Measurements from ENCODE around the gene CA10. TPM values are rescaled to one million over a fixed set of nuclear protein-coding genes. Genes with fewer than 3 reads are reported as not detected.

CA10 gene
- total and polyA plus RNA-seq, 2 donors (not counting 3 experiments of a cell fraction or from before 2014, with no cell fraction given): not detected

- H2AFZ ChIP-seq (ENCODE audit: low read depth, low read length): no peak overlapping the region
- H3K4me3 ChIP-seq (replicated peaks in 1 of 3; ENCODE audit: insufficient read depth in 1 of 3, low read depth in 1 of 3, low read length in 3 of 3): no peak overlapping the region
- TF ChIP-seq POLR2AphosphoS5 (IDR thresholded peaks at IDR 0.05; ENCODE audit: insufficient read depth, low read depth, low read length) (no peak), POLR2A (IDR thresholded peaks at IDR 0.05; ENCODE audit: low read depth, low read length) (no peak), FOS (IDR thresholded peaks at IDR 0.05; ENCODE audit: borderline replicate concordance, insufficient read depth, low read length) (no peak)
- no peaks in the 10 kb centered on the region for H3K9me3 ChIP-seq (replicated peaks; ENCODE audit: control insufficient read depth, insufficient read depth, low read length)
- no peak for DNase-seq (ENCODE audit: low read depth, low spot score)
- FAIRE-seq: no peak
- intact Hi-C loops (cut with micrococcal nuclease) (no loop called here), dilution Hi-C loops (cut with MboI; ENCODE audit: extremely low pct_ligation_motif_present, low sequenced_read_pairs) (no loop called here)
- BruUV-seq (replicated peaks): no TSS peak
- H3K9me1 ChIP-seq (replicated peaks; ENCODE audit: control insufficient read depth, extremely low read depth, insufficient read depth, low read length): no peaks in the 10 kb centered on the region
- H3K79me2 ChIP-seq (ENCODE audit: control insufficient read depth, insufficient read depth, low read length): no peaks in the 10 kb centered on the region
- no peak overlapping the region for H3K4me2 ChIP-seq (ENCODE audit: insufficient read depth, low read length)
- no peaks in the 10 kb centered on the region for H3K36me3 ChIP-seq (ENCODE audit: control insufficient read depth in 2 of 2, extremely low read depth in 1 of 2, insufficient read depth in 2 of 2, low read length in 2 of 2)
- ChIA-PET POLR2A (no interaction called here), CTCF (interaction anchor here (0.6 kb wide), 1 partner anchor 34 kb away, joined by 3 read pairs; no protein-coding TSS in a partner anchor)
- no peaks in the 10 kb centered on the region for H3K4me1 ChIP-seq (ENCODE audit: control insufficient read depth, extremely low read depth, insufficient read depth, low read length)
- no peak overlapping the region for H3K9ac ChIP-seq (replicated peaks; ENCODE audit: extremely low read depth, insufficient read depth, low read length)
- H3K27ac ChIP-seq (ENCODE audit: insufficient read depth, low read depth, low read length): no peak overlapping the region
- H3K27me3 ChIP-seq (ENCODE audit: control insufficient read depth in 2 of 2, insufficient read depth in 2 of 2, low read length in 2 of 2): no peaks in the 10 kb centered on the region
- no peaks in the 10 kb centered on the region for H4K20me1 ChIP-seq (replicated peaks; ENCODE audit: control insufficient read depth, extremely low read depth, insufficient read depth, low read length)
Observed at GRCh38 chr17:51651513-51652298, 506.8 kb downstream of the CA10 start.

- no peak for DNase-seq (ENCODE audit: low read depth, low spot score)
- no peak for FAIRE-seq
- no peak overlapping the region for H2AFZ ChIP-seq (ENCODE audit: low read depth, low read length)
- BruUV-seq (replicated peaks): no TSS peak
- no peak overlapping the region for H3K27ac ChIP-seq (ENCODE audit: insufficient read depth, low read depth, low read length)
- dilution Hi-C loops (cut with MboI; ENCODE audit: extremely low pct_ligation_motif_present, low sequenced_read_pairs) (no loop called here), intact Hi-C loops (cut with micrococcal nuclease) (no loop called here)
- no peak overlapping the region for H3K4me3 ChIP-seq (replicated peaks in 1 of 3; ENCODE audit: insufficient read depth in 1 of 3, low read depth in 1 of 3, low read length in 3 of 3)
- H3K36me3 ChIP-seq (ENCODE audit: control insufficient read depth in 2 of 2, extremely low read depth in 1 of 2, insufficient read depth in 2 of 2, low read length in 2 of 2): no peaks in the 10 kb centered on the region
- no peaks in the 10 kb centered on the region for H3K9me3 ChIP-seq (replicated peaks; ENCODE audit: control insufficient read depth, insufficient read depth, low read length)
- H3K4me1 ChIP-seq (ENCODE audit: control insufficient read depth, extremely low read depth, insufficient read depth, low read length): no peaks in the 10 kb centered on the region
- H3K9ac ChIP-seq (replicated peaks; ENCODE audit: extremely low read depth, insufficient read depth, low read length): no peak overlapping the region
- CTCF ChIA-PET: no interaction called here
- no peak for TF ChIP-seq JUN (IDR thresholded peaks at IDR 0.05; ENCODE audit: borderline replicate concordance, insufficient read depth, insufficient read length, low read depth)
- TF ChIP-seq GATA2 (IDR thresholded peaks at IDR 0.05; ENCODE audit: insufficient read depth, insufficient read length, low read depth, low read length): no peak
- no peak for TF ChIP-seq FOS (IDR thresholded peaks at IDR 0.05; ENCODE audit: borderline replicate concordance, insufficient read depth, low read length)
- TF ChIP-seq MYC (IDR thresholded peaks at IDR 0.05; ENCODE audit: low read depth, low read length): no peak
- TF ChIP-seq MAX (IDR thresholded peaks at IDR 0.05; ENCODE audit: insufficient read depth, insufficient read length): no peak
- TF ChIP-seq EZH2 (IDR thresholded peaks at IDR 0.05; ENCODE audit: borderline replicate concordance, low read depth, low read length, severe bottlenecking): no peak
- TF ChIP-seq POLR2A (IDR thresholded peaks at IDR 0.05; ENCODE audit: low read depth, low read length): no peak
- no peak for TF ChIP-seq POLR2AphosphoS5 (IDR thresholded peaks at IDR 0.05; ENCODE audit: insufficient read depth, low read depth, low read length)
- TF ChIP-seq CTCF (IDR thresholded peaks at IDR 0.05; ENCODE audit: extremely low read depth in 1 of 2, insufficient read depth in 1 of 2, low read depth in 1 of 2, low read length in 2 of 2): no peak
- no peaks in the 10 kb centered on the region for H3K9me1 ChIP-seq (replicated peaks; ENCODE audit: control insufficient read depth, extremely low read depth, insufficient read depth, low read length)
- H3K27me3 ChIP-seq (ENCODE audit: control insufficient read depth in 2 of 2, insufficient read depth in 2 of 2, low read length in 2 of 2): no peaks in the 10 kb centered on the region
- H4K20me1 ChIP-seq (replicated peaks; ENCODE audit: control insufficient read depth, extremely low read depth, insufficient read depth, low read length): no peaks in the 10 kb centered on the region
- POLR2A ChIA-PET: no interaction called here
- H3K4me2 ChIP-seq (ENCODE audit: insufficient read depth, low read length): no peak overlapping the region
- H3K79me2 ChIP-seq (ENCODE audit: control insufficient read depth, insufficient read depth, low read length): no peaks in the 10 kb centered on the region
Observed at GRCh38 chr17:51650772-51651171, 507.7 kb downstream of the CA10 start.
